Hematopoietic multipotent progenitor cell treated with erythropoietin and hydrocortisone succinate and interleukin-3 and kit ligand, for 6 days (in vitro differentiated cells): Measurements from ENCODE around the gene NUP93.
"Not testable (repeated sequence)": the region's sequence is repeated elsewhere in the genome, so short reads cannot be mapped to it uniquely, and the experiment has no call there.

ENCODE experiments used
- DNase-seq: peaks from one replicate; pipeline ENCODE4 v3.0.0-alpha.2; 2015

Gene NUP93

DNA sequence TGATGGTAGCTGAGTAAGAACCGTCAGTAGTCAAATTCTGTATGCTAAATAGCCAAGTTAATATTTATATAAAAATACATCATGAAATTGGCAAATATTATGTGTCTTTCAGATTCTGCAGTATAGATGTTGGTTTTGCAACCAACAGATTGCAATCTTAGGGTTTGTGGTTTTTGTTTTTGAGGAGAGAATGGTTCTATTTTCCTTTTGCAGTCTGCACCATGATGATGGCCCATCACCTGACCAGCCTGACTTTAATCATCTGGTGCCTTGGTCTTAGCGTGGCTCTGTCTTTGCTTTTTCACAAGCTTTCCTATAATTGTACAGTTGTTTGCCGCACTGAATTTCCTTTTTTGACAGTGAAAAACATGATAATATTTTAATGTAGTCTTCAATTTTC is 50.7 kb downstream of the NUP93 start:
- DNase-seq = peak; percentile 62

GRCh38 chr16:56781528-56781961 is 51.6 kb downstream of the NUP93 start:
- no peak for DNase-seq

- DNase-seq = no peak
Observed at GRCh38 chr16:56783344-56783743, 53.4 kb downstream of the NUP93 start.

- no peak for DNase-seq
Observed at GRCh38 chr16:56785317-56785716, 55.4 kb downstream of the NUP93 start.

DNA sequence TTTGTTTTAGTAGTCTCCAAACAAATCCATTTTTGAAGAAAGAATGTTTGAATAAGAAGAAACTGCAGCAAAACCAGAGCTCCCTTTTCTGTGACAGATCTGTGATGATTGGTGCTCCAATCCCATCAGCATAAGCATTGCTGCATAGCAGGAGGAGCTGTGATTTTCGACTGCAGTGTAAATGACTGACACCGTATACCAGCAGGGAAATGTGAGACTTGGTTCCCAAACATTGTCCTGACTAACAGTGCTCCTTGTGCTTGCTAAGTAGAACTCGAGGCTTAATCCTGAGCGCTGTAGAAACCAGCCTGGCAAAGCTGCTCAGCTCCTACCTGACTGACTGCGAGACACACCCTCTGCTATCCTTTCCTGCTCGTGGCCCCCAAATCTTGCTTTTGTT is 57.2 kb downstream of the NUP93 start:
- DNase-seq = no peak

- no peak for DNase-seq
Observed at GRCh38 chr16:56788435-56788834, 58.5 kb downstream of the NUP93 start.

DNA sequence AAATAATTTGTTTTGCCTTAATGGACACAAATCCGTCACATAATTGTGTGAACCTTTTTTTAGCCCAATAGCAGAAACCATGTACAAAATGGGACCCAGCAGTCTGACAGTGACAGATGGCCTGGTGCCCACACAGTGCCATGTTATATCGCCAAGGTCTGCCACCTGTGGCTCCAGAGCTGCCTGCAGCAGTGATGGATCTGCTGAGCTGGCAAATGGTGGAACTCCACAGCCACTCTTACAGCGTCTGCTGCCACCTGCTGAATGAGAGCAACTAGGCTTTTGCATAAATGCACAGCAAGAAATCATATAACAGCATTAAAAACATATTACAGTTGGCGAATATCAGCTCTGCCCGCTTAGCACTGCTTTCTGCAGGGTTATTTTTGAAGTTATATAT is 59.4 kb downstream of the NUP93 start:
- peak; percentile 67 for DNase-seq

- DNase-seq = no peak
Observed at GRCh38 chr16:56792967-56793366, 63.0 kb downstream of the NUP93 start.

DNA sequence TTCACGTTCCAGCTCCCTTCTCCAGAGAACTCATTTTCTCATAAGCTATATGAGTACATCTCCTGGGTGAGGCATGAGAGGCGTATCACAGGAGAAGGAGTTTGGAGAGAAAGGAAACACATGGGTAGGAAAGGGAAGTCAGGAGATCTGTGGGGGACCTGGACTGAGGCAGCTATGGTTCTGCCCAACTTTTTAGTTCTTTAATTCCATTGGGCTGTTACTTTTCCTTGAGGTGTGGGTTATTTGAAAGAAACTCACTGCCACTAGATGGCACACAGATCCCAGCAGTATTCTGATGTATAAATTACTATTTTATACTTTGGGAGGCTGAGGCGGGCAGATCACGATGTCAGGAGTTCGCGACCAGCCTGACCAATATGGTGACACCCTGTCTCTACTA is 63.6 kb downstream of the NUP93 start:
- peak; percentile 55 for DNase-seq

GRCh38 chr16:56795011-56795410 is 65.1 kb downstream of the NUP93 start:
- DNase-seq = no peak

DNA sequence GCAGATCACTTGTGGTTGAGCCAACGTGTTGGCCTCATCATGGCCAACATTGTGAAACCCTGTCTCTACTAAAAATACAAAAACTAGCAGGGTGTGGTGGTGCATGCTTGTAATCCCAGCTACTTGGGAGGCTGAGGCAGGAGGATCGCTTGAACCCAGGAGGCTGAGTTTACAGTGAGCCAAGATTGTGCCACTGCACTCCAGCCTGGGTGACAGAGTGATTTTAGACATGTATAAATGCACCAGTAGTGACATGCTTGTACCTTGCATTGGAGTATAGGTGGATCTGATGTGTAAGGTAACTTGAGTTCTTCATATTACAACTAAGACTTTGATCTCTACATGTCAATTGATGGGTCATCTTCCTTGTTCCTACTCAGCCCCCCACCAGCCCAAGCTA is 67.1 kb downstream of the NUP93 start:
- DNase-seq = not testable (repeated sequence)

- no peak for DNase-seq
Observed at GRCh38 chr16:56797861-56798260, 67.9 kb downstream of the NUP93 start.

GRCh38 chr16:56798955-56799354 is 69.0 kb downstream of the NUP93 start:
- DNase-seq = no peak

- DNase-seq = no peak
Observed at GRCh38 chr16:56800355-56800754, 70.4 kb downstream of the NUP93 start.

DNA sequence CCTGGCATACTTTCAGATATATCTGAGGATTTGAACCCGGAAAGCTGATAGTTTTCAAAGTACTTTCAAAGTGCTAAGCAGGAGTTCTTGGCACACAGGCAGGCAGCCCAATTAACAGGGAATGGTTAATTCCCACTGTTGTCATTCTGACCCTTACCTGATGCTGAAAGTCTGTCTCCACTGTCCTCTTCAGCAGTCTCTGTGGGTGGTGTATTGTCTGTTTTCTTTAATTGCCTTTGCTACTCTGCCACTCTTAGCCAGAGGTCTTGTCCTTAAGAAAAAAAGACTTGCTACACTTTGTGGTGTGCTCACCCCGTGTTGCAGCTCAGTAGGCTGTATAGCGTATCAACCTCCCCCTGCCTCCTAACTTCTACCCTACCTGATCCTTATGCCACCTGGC is 71.8 kb downstream of the NUP93 start:
- DNase-seq = no peak

DNA sequence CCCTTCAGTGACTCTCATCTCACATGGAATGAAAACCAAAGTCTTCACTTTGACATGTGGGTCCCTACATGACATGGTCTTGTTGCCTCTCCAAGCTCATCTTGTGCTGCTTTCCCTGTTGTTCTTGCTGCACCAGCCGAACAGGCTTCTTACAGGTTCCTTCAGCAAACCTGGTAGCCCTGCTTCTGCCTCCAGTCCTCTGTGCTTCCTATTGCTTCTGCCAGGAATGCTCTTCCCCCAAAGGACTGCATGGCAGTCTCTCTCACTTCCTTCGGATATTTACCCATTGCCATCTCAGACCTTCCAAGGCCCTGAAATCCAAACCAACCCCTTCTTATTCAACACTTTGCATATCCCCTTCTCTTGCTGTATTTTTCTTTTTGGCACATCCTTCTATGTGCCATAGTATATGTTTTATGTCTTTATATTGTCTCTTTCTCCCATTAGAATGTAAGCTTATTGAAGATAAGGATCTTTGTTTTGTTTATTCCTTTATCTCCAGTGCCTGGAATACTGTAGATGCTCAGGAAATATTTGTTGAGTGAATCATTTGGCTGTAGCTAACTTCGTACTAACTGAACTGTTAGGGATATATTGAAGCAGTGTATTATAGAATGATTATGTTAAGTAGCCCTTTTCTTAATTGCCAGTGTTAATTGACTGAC is 77.2 kb downstream of the NUP93 start:
- no peak for DNase-seq

GRCh38 chr16:56807676-56808067 is 77.7 kb downstream of the NUP93 start:
- DNase-seq = not testable (repeated sequence)

DNA sequence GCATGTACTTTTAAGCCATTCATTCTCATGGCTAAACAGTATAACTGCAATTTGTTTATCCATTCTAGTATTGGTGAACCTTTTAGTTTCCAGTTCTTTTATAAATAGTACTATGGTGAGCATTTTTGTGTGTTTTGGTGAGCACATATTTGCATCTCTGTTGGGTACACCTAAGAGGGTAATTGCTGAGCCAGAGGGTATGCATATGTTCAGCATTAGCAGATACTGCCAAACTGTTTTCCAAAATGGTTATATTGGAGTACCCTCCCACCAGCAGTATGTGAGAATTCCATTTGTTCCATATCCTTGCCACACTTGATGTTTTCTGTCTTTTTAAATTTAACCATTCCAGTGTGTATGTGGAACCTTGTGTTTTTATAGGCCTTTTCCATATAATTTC is 81.0 kb downstream of the NUP93 start:
- DNase-seq = no peak

DNA sequence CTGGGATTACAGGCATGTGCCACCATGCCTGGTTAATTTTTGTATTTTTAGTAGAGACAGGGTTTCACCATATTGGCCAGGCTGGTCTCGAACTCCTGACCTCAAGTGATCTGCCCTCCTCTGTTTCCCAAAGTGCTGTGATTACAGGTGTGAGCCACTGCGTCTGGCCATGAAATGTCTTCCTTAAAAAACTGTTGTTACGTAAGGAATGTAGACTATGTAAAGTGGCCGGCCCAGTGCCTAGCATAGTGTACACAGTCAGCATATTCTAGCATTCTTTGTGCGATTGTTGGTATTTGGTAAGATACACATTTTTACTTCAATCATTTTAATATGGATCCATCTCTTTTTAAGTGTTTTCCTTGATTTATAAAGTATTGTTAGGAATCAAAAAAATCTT is 81.7 kb downstream of the NUP93 start:
- DNase-seq = not testable (repeated sequence)

GRCh38 chr16:56812884-56813283 is 83.0 kb downstream of the NUP93 start:
- peak; percentile 45 for DNase-seq

DNA sequence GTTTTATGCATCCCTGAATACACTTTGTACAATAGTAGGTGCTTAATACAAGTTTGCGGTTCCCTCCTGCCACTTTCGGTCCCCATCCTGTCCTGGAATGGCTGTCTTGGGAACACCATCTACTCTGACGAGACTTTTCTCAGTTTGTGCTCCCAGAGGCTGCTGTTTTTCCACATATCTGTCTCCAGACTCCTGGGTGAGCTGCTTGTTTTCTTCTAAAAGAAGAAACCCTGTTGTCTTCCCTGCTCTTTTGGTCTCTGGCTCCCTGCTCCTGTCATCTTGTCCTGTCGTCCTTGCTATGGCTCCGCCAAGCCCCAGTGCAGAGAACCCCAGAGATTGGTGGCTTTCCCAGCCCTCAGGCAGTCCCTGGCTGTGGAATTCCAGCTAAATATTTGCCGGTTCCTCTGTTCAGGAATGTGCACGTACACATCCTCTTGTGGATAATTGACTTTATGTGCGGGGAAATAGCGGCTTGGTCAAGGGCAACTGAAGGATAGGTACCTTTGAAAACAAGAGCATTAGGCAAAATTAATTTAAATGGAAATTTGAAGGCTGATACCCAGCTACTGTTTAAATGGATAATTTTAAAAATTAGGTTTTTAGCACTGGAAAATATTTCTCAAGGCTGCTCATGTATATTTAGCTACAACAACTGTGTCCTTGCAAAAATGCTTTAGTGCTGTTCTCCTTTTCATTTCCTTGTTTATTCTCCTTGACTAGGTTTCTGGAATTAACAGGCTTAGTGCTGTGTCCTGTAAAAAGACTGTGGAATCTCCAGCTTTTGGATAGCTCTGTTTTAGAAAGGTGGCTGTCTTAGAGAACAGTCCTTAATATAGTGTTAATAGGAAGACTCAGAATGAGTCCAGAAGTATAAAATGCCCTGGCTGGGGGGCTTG is 84.9 kb downstream of the NUP93 start:
- no peak for DNase-seq

DNA sequence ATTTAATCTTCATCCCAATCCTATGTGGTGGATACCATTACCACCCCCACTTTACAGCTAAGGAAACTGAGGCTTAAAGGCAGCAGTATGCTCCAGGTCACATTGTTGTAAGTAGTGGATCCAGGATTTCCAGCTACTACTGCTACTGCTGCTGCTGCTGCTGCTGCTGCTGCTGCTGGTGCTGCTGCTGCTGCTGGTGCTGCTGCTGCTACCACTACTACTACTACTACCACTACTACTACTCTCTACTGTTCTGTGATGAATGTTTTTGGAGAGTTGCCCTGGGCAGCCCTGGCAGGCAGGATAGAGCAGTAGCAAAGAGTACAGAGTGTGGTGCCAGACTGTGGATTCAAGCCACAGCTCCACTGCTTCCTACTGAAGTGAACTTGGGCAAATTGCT is 85.8 kb downstream of the NUP93 start:
- no peak for DNase-seq

DNA sequence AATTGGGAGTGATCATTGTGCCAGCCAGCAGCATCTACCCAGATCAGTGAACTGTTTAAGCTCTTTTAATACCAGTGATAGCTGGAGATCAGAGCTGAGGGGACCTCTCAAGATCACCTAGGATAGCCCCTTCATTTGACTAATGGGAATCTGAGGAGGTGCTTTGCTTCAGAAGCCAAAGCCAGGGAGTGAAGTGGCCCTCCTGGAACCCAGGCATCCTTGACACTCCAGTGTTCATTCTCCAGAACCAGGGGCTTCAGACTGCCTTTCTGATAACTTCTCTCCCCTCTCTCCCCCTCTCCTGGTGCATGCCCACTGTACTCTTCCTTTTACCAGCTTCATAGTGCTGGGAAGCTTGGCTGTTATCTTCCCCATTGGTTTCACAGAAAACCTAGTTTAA is 87.1 kb downstream of the NUP93 start:
- DNase-seq = no peak

DNA sequence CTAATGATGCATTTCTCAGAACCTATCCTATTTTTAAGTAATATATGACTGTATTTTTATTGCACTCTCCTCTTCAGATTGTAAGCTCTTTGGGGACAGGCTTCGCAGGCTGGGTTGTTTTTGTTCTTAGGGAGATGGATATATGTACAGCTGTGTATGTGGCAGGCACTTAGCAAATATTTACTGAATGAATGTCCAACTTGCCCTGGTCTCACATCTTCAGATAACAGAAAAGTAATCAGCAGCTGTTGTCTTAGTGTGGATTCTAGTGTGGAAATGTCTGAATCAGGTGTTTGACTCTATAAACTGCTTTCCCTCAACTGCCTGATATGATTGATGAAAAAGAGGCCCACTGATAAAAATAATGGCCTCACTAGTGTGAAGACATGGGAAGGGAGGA is 88.0 kb downstream of the NUP93 start:
- DNase-seq = no peak
